Suppressor macrophage (primary cell): ENCODE data around the gene SMIM7.
"Not testable (repeated sequence)": the region's sequence is repeated elsewhere in the genome, so short reads cannot be mapped to it uniquely, and the experiment has no call there.

Source experiments
- DNase-seq, 4 experiments: peaks; one replicate each; pipeline ENCODE4 v3.0.0-alpha.2; 2020 to 2022

The SMIM7 gene

DNA sequence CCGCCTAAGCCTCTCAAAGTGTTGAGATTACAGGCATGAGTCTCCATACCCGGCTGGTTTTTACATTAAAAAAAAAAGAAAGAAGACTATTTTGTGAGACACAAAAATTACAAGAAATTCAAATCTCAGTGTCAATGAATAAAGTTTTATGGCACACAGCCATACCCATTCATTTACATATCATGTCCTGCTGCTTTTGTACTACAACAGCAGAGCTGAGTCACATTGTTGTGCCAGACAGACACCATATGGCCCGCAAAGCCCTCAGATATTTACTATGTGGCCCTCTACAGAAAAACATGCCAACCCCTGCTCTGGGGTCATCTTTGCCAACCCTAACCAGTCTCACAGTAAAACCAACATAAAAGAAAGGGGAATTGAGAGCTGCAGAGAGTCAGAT lies 5.3 kb downstream of the SMIM7 start:
- no peak for DNase-seq

- DNase-seq: peak in 2 of 4 experiments; percentile 10 to 11
Observed at GRCh38 chr19:16654140-16654539, 5.8 kb downstream of the SMIM7 start.

GRCh38 chr19:16652854-16653253 lies 7.1 kb downstream of the SMIM7 start:
- DNase-seq: no peak

- not testable (repeated sequence) for DNase-seq
Observed at GRCh38 chr19:16651421-16652188, 8.3 kb downstream of the SMIM7 start.

- no peak for DNase-seq
Observed at GRCh38 chr19:16650821-16651220, 9.1 kb downstream of the SMIM7 start.

DNA sequence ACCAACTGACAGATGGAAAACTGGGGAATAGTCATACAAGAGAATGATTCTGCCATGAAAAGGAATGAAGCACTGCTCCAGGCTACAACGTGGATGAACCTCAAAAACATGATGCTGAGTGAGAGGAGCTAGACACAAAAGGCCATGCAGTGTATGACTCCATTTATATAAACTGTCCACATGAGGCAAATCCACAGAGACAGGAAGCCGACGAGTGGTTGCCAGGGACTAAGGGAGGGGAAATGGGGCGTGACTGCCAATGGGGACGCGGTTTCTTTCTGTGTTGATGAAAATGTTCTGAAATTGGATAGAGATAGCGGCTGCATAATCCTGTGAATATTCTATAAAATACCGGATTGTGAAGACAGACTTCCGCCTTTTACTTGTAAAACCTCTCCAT lies 10.2 kb downstream of the SMIM7 start:
- no peak for DNase-seq

DNA sequence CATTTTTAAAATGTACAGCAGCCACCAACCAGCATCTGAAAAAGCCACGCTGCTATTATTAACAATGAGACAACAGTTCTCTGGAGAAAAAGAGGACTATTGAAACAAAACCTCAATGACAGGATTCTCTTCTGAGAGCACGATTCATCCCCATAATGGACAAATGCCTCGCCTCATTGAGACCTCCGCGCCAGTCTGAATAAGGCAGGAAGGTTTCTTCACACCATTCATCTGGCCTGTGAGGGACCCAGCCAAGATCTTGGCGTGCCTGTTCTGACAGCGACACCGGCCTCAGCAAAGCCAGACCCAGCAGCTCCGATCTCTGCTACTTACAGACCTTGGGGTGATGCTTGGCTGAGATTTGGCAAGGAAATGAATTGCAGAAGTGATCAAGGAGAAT lies 14.8 kb downstream of the SMIM7 start:
- no peak for DNase-seq

- no peak for DNase-seq
Observed at GRCh38 chr19:16641695-16642094, 18.2 kb downstream of the SMIM7 start.

DNA sequence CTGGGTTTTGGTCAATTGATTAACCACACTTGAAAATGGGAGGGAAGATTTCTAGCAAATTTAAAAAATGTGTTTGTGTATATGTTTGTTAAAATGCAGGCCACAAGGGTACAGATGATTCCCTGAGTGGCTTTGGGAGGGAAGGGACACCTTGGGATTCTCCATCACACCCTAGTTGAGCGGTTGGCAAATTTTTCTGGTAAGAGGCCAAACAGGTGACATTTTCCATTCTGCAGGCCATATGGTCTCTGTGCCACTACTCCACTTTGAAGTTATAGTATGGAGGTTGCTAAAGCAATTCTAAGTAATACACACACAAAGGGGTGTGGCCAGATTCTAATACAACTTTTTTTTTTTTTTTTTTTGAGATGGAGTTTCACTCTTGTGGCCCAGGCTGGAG lies 19.0 kb downstream of the SMIM7 start:
- DNase-seq: no peak

DNA sequence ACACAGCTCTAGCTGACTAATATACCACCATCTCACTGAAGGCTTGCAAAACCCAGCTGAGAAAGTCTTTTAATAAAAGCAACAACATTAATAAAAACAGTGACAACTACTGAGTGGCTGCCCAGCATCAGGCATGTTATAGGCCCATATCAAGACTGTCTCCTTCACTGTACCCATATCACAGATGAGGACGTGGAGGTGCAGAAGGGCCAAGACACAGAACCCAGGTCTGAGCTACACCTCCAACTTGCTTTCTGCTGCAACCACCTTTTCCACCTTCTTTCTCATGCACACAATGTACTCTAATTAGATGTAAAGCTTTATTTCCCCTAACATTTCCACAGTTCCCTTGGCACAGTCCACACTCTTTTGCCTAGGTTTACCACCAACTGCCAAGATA lies 21.3 kb downstream of the SMIM7 start:
- DNase-seq: no peak

DNA sequence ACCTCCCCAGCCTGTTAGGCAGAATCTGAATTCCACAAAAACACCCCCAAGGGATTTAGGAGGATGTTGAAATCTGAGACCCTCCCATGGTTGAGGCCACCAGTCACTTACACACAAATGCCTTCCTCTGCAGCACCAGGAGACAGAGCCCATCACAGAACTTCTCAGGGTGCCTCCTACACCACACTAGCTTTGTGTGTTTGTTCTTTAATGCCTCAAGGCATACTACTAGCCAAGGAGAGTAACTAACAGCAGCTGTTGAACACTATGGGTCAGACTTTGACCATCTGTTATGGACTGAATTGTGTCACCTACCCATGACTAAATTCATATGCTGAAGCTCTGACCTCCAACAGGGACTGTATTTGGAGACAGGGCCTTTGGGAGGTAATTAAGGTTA lies 22.4 kb downstream of the SMIM7 start:
- no peak for DNase-seq

GRCh38 chr19:16631465-16631864 lies 28.5 kb downstream of the SMIM7 start:
- no peak for DNase-seq

- DNase-seq: peak in 3 of 4 experiments; percentile 26 to 35 (median 32)
Observed at GRCh38 chr19:16628984-16629691, 30.8 kb downstream of the SMIM7 start.

DNA sequence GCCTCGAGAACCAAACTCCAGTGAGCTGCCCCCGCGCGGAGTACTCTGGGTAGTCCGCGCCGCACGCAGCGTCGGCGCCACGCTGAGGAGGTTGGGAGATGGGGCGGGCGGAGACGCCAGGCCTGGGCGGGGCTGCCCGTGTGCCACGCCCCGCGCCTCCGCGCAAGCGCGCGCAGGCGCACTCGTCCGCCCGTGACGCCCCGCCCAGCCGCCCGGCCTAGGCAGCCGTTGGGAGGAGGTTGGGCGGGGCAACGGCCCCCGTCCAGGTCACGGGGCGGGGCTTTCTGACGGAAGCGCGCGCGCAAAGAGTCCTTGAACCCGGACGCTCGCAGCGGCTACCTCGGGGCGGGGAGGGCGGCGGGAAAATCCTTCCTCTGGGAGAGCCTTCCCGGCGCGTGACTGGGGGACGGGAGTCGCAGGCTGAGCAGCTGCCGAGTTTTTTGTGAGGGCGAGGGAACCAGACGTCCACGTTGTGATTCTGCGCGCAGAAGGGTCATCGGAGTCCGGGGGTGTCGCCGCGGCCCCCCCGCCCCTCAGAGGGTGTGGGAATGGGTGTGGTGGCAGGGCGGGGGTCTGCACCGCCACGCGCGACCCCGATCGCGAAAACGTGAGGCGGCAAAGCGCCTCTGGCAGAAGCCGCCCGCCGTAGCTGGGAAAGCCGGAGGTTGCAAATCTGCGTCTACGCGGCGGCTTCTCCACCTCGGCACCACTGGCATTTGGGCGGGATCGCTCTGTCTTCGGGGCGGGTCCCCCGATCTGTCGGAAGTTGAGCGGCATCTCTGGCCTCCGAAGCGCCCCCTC lies 31.6 kb downstream of the SMIM7 start, which contains the start of gene MED26:
Gene MED26, minus strand, starts transcription at position 22 of the 801 bp plus-strand sequence. CDS start 261 bp downstream, outside the sequence.
- peak; percentile 97 to 99 (median 99) for DNase-seq

DNA sequence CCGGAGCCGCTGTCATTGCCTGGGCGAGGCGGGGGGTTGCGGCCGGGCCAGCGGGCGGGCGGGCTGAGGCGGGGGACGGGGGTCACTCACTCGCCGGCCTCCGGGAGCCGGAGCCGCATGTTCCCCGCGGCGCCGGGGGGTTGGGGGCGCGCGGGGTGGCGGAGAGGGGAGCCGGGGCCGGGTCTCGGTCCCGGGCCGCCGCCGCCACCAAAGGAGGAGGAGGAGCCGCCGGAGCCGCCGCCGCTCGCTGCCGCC lies 32.1 kb downstream of the SMIM7 start:
- DNase-seq: no peak

DNA sequence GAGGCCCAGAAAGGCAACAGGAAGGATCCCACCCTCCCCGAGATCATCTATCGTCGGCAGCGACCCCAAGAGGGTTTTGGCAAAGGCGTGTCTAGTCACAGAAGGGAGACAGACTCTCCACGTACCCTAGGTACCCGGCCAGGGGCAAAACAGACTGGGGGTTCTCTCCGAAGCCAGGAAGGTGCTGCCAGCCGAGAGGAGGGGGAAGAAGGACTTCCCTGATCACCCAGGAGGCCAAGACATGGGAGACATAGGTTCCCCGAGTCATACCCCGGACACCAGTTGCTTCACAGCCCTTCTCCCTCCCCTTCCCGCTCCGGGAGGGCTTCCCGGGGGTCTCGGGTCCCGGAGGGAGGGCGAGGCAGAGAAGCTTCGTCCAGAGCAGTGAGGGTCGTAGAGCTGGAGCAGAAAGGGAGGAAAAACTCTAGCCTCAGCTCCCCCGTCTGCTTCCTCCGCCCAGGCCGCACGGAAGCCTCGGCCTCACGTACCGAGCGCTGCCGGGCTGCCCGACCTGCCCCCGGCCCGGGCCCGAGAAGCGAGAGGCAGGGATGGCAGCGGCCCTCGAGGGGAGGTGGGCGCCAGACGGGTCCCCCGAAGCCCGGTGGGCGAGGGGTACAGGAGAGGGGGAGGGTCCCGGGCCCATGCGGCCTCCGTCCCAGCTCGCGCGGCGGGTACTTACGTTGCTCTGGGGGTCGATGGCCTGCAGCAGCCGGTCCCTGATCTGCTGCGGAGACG lies 32.6 kb downstream of the SMIM7 start:
- peak in 3 of 4 experiments; percentile 29 to 45 (median 31) for DNase-seq

- no peak for DNase-seq
Observed at GRCh38 chr19:16626796-16627192, 33.1 kb downstream of the SMIM7 start.

DNA sequence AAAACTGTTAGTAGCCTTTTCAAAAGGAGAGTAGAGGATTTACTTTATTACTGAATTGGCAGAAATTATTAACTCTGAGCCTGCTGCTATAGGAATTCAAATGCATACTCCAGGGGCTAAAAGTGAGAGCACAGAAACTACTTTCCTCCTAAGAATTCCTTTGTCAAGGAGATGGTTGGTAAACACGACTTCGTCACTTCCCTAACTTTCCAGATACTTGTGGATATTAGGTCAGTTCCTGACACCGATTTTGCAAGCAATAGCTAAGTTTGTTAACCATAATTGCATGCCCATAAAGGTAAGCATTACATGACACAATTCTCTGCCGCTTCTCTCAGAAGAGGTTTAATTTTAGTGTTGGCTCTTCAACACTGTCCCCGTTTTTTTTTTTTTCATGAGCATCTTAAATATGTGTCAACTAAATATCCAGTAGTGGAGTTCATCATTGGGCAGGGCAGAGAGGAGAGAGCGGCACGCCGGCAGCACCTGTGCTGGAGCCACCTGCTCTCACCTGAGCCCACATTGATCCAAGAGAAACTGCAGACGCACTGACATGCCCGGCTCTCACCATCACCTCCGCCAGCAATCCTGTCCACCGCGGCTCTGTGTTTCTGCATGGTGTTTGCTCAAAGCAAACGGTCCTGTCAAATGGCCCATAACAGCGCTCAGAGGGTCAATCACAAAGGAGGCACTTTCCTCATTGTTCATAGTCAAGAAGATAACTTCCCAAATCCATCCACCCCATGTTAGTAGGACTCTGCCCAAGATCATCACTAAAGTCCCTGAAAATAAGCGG lies 34.6 kb downstream of the SMIM7 start:
- DNase-seq: no peak

GRCh38 chr19:16624236-16624635 lies 35.7 kb downstream of the SMIM7 start:
- no peak for DNase-seq

- DNase-seq: no peak
Observed at GRCh38 chr19:16623576-16623975, 36.4 kb downstream of the SMIM7 start.

- DNase-seq: no peak
Observed at GRCh38 chr19:16623066-16623465, 36.9 kb downstream of the SMIM7 start.
